ENCODE results near the gene CCDC93.

The CCDC93 gene

GRCh38 chr2:118044103-118044716, 30.3 kb upstream of the CCDC93 start:
- no peak overlapping the region for H3K27ac ChIP-seq (ENCODE audit: extremely low read depth, low read depth, low read length)
- CTCF ChIA-PET = interaction anchor here (1.5 to 2.0 kb wide), 2 partner anchors 11 to 18 kb away, joined by 3 to 9 read pairs; no protein-coding TSS in a partner anchor
- H3K4me1 ChIP-seq (ENCODE audit: control insufficient read depth, insufficient read depth, low read length) = peaks cover 12% of the 10 kb centered on the region
- H3K36me3 ChIP-seq (ENCODE audit: control insufficient read depth in 2 of 2, insufficient read depth in 1 of 2, low read length in 2 of 2) = no peaks in the 10 kb centered on the region
- POLR2A ChIA-PET = no interaction called here
- no peaks in the 10 kb centered on the region for H3K9me3 ChIP-seq (ENCODE audit: control insufficient read depth, insufficient read depth, low read depth, low read length)
- TF ChIP-seq ZNF555 (tag by site-specific recombination; conservative IDR thresholded peaks at IDR 0.05) (no peak), ZNF596 (tag by site-specific recombination; IDR thresholded peaks at IDR 0.05) (no peak), ZNF776 (tag by site-specific recombination; IDR thresholded peaks at IDR 0.05; ENCODE audit: borderline replicate concordance) (no peak), ZBTB21 (tag by site-specific recombination; IDR thresholded peaks at IDR 0.05) (no peak), ZNF138 (tag by site-specific recombination; IDR thresholded peaks at IDR 0.05; ENCODE audit: borderline replicate concordance) (no peak), KLF9 (tag by site-specific recombination; IDR thresholded peaks at IDR 0.05; ENCODE audit: low read depth) (no peak), ZNF24 (tag by site-specific recombination; IDR thresholded peaks at IDR 0.05) (no peak), ZNF768 (tag by site-specific recombination; IDR thresholded peaks at IDR 0.05) (no peak), YY2 (tag by site-specific recombination; IDR thresholded peaks at IDR 0.05) (no peak), KLF8 (tag by site-specific recombination; IDR thresholded peaks at IDR 0.05) (no peak)
- no peak overlapping the region for H3K4me3 ChIP-seq (ENCODE audit: low read depth, low read length)

GRCh38 chr2:118040891-118041290, 27.0 kb upstream of the CCDC93 start:
- ChIA-PET CTCF (interaction anchor here (0.6 to 1.2 kb wide), 3 partner anchors 8 to 154 kb away, joined by 3 to 7 read pairs (median 5); no protein-coding TSS in a partner anchor), POLR2A (interaction anchor here (1.1 kb wide), 1 partner anchor 10 kb away, joined by 3 read pairs; no protein-coding TSS in a partner anchor)
- no peak overlapping the region for H3K27ac ChIP-seq (ENCODE audit: extremely low read depth, low read depth, low read length)
- no peaks in the 10 kb centered on the region for H3K9me3 ChIP-seq (ENCODE audit: control insufficient read depth, insufficient read depth, low read depth, low read length)
- H3K4me3 ChIP-seq (ENCODE audit: low read depth, low read length) = no peak overlapping the region
- H3K36me3 ChIP-seq (ENCODE audit: control insufficient read depth in 2 of 2, insufficient read depth in 1 of 2, low read length in 2 of 2) = no peaks in the 10 kb centered on the region
- TF ChIP-seq ZNF223 (tag by site-specific recombination; IDR thresholded peaks at IDR 0.05) (no peak), ZNF654 (tag by site-specific recombination; IDR thresholded peaks at IDR 0.05; ENCODE audit: low read depth) (no peak), SP3 (tag by site-specific recombination; IDR thresholded peaks at IDR 0.05) (no peak), ZNF391 (tag by site-specific recombination; IDR thresholded peaks at IDR 0.05; ENCODE audit: borderline replicate concordance, low read depth) (no peak), ZNF341 (tag by site-specific recombination; IDR thresholded peaks at IDR 0.05; ENCODE audit: low read depth) (no peak), ZBTB49 (tag by site-specific recombination; IDR thresholded peaks at IDR 0.05; ENCODE audit: low read depth) (no peak), ZNF501 (tag by site-specific recombination; IDR thresholded peaks at IDR 0.05) (no peak), ZNF16 (tag by site-specific recombination; IDR thresholded peaks at IDR 0.05; ENCODE audit: low read depth) (no peak), ZNF114 (tag by site-specific recombination; IDR thresholded peaks at IDR 0.05) (no peak), KLF16 (tag by site-specific recombination; IDR thresholded peaks at IDR 0.05) (no peak), ZNF274 (IDR thresholded peaks at IDR 0.05; ENCODE audit: low read length) (no peak), ZNF274 (tag by site-specific recombination; IDR thresholded peaks at IDR 0.05; ENCODE audit: borderline replicate concordance) (no peak)
- H3K4me1 ChIP-seq (ENCODE audit: control insufficient read depth, insufficient read depth, low read length) = no peaks in the 10 kb centered on the region
